DMS114 treated with DMSO at 0.1 percent for 48 hours (cell line): ENCODE results near the gene ITGB5.

Source experiments
- DNase-seq: peaks from one replicate; lab custom pipeline; 2025; ENCODE audit not compliant: unreplicated experiment; lab: John Stamatoyannopoulos, UW

ITGB5 gene

DNA sequence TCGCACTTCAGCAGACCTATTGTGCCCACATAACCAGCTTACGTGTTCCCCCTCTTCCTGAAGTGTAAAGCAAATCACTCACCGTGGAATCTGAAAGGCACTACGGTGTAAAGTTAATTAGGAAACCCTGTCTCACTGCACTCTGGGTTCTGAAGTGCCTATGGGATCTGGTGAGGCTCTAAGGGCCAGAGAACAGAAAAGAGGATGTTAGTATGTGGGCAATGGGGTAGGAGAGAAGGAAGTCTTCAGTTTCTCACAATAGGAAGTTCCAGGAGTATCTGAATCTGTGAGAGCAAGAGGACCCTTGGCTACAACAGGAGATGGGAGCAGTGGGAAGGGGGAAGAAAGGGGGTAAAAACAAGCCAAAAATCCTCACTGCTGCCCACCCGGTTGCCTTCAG, 71.4 kb downstream of the ITGB5 start:
- DNase-seq: no peak

GRCh38 chr3:124814620-124815421, 72.3 kb downstream of the ITGB5 start:
- no peak for DNase-seq

- DNase-seq: no peak
Observed at GRCh38 chr3:124813541-124813940, 73.6 kb downstream of the ITGB5 start.

GRCh38 chr3:124812291-124813265, 74.6 kb downstream of the ITGB5 start:
- DNase-seq: no peak

DNA sequence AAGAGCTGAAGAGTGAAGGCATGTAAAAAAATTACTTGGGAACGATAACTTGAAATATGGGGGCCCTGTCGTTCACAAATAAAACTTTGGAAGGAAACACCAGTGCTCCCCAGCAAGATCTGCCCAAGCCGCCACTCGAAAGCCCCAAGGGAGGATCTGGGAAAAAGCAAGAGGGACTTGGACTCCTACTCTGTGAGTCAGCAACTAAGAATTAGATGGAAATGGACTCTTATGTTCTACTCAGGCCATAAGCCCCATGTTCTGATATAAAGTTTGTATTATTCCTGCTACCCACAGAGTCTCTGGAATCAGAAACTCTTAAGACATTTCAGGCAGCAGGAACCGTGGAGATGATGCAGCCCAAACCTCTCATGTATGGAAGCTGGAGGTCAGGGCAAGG, 75.7 kb downstream of the ITGB5 start:
- DNase-seq: no peak

DNA sequence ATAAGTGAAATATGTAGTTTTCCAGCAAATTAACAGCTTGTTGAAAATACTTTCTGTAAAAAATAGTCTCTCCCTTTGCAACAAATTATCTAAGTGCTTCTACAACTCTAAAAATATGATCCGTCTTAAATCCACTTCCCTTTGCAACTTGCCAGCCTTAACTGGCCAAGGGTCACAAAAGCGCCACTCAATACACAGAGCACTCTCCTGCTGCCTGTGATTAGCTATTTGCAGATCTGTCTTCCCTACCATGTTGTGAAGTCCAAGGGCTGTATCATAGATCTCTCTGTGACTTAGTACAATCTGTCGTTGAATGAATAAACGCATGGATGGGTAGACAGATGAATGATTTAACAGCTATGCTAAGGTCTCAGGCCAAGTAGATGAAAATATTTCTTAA, 76.2 kb downstream of the ITGB5 start:
- DNase-seq: no peak

DNA sequence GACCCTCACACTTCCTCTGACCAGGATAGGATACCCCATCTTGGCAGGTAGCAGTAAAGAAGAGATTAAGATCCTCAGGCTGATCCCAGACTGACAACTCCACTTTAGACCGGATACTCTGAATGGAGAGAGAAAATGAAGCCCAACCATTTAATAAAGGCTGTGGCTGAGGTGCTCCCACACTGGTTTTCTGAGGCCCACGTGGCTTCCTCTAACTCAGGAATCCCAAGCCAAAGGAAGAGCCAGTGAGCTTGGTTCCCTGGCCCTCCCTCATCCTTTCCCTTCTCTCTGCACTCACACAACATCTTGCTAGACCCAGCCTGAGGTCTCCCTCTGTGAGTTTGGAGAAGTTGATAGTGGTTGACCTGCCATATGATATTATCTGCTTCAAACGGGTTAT, 78.1 kb downstream of the ITGB5 start:
- DNase-seq: no peak

DNA sequence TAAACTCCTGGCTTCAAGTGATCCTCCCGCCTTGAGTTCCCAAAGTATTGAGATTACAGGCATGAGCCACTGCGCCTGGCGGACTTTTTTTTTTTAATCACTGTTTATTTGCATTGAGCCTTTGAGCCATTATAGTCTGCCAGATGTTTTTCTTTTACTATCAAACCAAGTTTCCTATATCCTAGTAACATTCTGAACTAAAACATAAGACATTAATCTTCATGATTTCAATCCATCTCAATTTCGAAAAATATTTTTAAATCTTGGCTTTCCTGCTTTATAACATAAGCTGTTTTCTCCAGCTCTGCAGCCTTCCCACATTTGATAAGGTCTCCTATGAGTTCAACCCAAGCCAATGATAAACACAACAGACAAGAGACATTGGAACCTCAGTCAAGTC, 81.5 kb downstream of the ITGB5 start:
- DNase-seq: no peak

GRCh38 chr3:124804875-124805274, 82.3 kb downstream of the ITGB5 start:
- no peak for DNase-seq

- no peak for DNase-seq
Observed at GRCh38 chr3:124802702-124803101, 84.5 kb downstream of the ITGB5 start.

DNA sequence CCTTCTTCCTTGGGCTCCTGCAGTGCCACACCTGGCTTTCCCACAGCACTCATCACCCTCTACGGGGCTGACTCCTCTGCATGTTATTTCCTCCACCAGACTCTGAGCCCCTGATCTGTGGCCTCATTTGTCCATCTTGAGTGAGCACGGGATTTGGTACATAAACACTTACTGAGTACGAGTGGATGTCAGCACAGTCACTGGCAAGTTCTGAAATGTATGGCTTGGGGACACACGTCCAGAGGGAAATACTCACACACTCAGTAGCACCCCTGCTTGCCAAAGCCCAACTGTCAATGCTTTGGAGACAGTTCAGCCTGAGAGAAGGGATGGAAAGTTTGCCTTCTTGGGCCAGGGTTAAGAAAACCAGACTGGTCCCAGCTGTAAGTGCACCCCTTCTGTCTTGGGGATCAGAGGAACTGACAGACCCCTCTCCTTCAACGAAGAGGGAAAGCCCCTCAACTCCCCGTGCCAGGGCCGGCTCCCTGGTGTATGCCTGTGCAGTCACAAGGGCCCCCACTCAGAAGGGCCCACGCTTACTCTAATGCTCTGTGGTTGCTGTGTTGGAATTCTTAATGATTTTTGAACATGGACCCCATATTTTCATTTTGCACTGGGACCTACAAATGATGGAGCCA, 85.0 kb downstream of the ITGB5 start:
- DNase-seq: no peak

GRCh38 chr3:124800511-124801258, 86.5 kb downstream of the ITGB5 start:
- DNase-seq: no peak

DNA sequence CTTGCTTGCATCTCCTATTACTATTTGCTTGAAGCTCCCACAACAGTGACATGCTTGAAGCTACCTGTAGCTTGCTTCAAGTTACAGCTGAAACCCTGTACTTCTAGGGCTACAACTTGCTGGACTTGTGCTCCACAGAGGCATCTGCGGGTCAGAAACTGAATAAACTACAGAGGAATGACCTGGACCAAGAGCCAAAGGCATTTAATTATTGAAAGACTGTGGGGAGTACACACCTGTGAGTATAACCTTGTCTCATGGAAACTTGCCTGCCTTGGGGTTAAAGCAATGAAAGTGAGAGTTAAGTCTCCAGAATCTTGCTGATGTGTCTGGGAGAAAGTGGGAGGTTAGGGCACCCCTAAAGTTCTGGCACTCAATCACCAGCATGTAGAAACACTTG, 87.1 kb downstream of the ITGB5 start:
- no peak for DNase-seq

GRCh38 chr3:124799676-124800075, 87.5 kb downstream of the ITGB5 start:
- DNase-seq: no peak

- no peak for DNase-seq
Observed at GRCh38 chr3:124797426-124797945, 89.7 kb downstream of the ITGB5 start.

GRCh38 chr3:124796477-124796876, 90.7 kb downstream of the ITGB5 start:
- DNase-seq: no peak

- DNase-seq: no peak
Observed at GRCh38 chr3:124793054-124793739, 94.0 kb downstream of the ITGB5 start.

DNA sequence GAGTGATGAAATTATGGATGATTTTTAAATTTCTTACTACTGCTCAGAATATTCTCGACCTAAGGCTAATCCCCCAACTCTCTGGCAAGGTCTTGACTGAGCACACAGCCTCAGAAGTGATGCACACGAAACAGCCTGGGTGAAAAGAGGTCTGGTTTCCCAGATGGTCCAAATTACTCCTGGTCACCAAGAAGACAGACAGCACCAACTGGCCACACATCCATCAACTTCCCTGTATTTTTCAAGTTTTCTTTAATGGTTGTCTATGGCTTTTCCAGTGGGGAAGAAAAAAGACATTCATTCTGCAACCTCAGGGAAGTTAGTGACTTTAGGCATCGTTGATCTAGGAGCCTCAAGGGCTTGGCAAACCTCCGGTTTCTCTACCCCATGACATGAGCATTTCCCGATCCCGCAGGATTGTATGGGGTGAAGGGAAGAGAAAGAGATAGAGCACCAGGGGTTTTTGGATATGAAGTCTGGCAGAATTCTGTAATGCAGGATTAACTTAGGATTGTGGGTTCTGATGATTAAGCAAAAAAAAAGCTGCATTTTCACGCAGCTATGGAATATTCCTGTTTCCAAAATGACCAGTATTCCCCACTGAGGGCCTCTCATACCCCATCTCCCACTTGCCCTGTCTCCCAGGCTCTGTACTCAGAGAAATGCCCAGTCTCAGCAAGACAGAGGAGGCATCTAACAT, 94.7 kb downstream of the ITGB5 start:
- no peak for DNase-seq

DNA sequence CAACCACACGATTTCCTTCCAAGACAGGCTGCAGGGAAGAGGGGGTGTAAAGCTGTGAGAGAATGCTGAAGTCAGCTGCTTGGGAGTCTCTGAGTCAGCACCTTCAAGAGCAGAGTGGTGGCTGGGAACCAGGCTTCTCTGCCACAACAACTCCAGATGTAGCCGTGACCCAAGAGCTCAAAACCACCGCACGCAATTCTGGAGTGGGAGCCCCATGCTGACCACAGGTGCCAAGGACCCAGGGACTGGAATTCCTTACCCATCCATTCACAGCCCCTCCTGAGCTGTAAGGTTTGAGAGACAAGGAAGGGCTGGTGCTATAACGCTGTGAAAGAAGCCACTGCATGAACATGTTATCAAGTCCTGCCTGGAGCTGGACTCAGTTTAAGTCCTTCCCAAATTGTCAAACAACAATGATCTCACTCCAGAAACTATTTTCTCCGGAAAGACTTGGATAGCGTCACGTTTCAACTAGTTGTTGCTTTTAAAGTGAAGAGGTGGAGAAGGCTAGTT, 95.5 kb downstream of the ITGB5 start:
- no peak for DNase-seq
